HG03039 (cell line): ENCODE data around the gene ASH1L.
"Not testable (repeated sequence)": the region's sequence is repeated elsewhere in the genome, so short reads cannot be mapped to it uniquely, and the experiment has no call there.

Source experiments
- ATAC-seq: cut with Tn5 transposase; IDR thresholded peaks from one replicate; pipeline ENCODE4 v1.9.1; 2021; ENCODE audit warnings: mild to moderate bottlenecking, moderate library complexity; ENCODE audit not compliant: unreplicated experiment

Gene ASH1L

DNA sequence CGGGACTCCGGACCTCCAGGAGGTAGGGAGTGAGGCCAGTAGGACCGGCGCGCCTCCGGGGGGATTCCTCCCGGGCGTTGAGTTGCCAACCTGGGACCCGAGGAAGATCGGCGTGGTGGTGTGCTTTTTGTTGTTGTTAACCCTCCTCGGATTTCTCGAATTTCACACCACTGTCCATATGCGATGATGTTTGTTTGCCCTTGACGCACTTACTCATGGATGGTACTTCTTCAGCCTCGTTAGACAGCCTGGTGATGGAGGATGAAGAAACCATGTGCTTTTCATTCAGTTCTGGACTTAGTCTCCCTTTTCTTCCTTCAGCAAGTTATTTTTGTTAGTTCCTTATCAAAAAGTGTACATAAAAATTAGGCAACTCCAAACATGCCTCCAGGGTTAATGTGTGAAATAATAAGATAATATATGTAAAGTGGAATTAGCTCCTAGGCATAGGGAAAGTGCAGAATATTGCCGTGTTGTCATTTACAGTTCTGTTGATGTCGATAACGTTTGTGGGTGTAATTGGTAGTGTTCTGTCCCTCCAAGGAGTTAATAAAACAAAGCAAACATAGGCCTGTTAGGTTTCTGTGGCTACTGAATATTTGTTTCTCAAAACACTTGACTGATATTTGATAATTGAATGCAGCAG lies 897 bp upstream of the ASH1L start:
- ATAC-seq, result not testable (repeated sequence)

DNA sequence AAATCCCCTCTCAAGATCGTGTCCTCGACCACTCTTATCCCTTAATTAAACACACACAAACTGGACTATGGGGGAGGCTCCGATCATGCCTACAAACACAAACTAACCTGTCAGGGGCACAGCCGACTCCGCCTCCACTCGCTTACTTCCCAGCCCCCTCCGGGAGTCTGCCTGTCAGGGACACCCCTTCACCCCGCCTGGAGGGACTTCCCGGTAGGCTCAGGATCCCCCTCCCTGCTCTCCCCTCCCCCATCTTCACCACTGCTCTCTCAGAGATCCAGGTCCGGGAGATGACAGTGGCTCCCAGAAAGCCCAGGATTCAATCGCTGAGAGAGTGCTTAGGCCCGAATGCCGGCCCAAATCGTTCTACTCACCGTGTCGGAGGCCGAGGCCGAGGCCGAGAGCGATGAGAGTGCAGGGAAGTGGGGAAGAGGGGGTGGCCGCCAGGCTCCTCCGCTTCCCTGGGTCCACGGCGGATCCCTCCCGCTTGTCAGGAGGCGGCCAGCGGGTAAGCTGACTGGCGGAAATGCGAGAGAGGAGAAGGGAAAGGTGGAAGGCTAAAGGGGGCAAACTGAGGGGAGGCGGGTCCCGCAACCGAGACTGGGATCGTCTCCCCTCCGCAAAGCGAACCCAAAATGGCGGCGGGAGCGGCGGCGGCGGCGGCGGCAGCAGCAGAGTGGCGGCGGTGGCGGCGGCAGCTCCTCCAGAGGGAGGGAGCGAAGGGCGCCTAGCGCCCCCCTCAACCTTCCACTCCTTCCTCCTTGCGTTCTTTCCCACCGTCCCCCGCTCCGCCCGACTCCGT lies 623 bp downstream of the ASH1L start:
- ATAC-seq, result not testable (repeated sequence)

DNA sequence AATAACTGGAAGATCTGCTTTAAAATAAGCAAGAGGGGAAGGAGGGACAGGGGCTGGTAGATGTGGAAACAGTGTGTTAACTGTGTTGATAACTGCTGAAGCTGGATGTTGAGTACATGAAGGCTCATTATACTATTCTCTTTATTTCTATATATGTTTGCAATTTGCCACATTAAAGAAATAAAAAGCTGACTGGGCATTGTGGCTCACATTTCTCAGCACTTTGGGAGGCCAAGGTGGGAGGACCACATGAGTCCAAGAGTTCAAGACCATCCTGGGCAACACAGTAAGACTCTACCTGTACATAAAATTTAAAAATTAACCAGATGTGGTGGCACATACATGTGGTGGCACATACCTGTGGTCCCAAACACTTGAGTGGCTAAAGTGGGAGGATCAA lies 6.7 kb downstream of the ASH1L start:
- ATAC-seq, result no peak

DNA sequence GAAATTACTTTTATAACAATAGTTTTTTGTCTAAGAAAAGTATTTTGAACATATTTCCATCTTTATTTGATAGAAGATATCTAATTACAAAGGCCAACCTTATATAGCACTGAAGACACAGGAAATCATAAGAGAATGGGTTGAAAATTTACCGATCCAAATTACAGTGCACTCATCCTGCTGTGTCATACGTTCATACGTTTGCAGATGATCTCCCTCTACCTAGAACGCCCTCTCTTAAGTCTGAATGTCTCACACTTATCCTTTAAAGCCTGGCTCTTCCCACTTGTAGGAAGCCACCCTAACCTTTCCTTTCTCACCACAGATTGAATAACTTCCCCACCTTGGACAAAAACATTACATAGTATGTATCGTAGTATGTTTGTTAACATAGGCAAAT lies 9.3 kb downstream of the ASH1L start:
- no peak for ATAC-seq

DNA sequence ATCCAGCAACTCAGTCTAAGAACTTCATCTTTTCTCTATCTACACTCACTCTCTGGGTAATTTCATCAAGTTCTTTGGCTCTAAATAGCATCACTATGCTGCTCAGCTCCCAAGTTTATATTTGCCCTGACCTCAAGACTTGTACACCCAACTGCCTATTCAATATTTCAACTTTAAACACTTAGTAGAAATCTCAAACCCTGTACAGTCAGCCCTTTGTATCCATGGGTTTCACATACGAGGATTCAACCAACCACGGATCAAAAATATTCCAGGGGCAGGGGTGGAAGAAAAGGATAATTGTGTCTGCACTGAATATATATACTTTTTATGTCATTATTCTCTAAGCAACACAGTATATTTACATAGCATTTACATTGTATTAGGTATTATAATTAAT lies 13.9 kb downstream of the ASH1L start:
- ATAC-seq, result no peak

DNA sequence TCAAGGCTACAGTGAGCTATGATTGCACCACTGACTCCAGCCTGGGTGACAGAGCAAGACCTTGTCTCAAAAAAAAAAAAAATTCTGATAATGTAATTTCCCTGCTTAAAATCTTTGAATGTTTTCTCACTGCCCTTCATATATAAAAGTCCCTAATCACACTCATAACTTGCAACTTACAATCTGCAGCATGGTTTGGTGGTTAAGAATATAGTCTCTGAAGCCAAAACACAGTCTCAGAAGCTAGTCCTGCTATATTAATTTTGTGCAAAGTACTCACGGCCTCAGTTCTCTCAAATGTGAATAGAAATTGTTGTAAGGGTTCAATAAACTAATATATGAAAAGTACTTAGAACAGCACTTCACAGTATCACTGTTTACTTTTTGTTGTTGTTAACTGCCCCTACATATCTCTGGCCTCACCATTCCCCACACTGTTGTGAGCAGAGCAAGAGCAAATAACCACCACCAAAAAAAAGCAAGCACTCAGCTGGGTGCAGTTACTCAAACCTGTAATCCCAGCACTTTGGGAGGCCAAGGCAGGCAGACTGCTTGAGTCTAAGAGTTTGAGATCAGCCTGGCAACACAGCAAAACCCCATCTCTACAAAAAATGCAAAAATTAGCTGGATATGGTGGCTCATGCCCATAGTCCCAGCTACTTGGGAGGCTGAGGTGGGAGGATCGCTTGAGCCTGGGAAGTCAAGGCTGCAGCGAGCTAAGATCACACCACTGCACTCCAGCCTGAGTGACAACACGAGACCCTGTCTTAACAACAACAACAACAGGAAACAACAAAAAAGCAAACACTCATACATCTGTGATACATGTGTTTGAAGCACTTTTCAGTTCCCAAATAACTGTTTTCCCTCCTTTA lies 22.4 kb downstream of the ASH1L start:
- no peak for ATAC-seq

DNA sequence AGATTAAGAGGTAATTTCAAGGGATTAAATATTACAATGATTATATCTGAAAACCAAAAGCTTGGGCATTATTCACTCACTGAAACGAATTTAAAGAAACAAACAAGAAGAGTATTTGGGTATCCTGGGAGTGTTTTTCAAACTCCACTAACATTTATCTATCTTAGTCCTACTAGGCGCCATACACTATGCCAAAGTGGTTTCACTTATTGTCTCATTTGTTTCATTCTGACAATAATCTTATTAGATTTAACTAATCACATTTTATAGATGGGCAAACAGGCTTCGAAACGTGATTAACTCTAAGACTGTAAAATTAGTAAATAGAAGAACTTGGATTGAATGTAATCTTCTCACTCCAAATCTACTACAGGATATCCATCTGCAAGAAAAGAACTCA lies 25.4 kb downstream of the ASH1L start:
- ATAC-seq, result no peak

DNA sequence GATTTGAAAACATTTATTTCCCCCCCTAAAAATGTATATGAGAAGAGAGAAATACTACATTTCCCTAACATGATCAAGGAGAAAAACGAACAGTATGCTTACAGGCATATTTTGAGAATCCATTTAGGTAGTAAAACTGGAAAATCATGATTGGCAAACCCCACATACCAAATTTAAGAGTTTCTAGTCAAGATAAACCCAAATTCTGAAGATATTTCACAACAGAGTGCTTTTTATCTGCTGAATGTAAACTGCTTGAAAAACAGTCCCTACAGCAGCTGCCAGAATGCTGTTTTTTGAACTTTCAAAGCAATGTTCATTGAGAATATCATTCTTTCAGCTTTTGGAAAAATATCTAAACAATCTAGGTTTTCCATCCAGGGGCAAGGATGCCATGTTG lies 31.0 kb downstream of the ASH1L start:
- no peak for ATAC-seq

DNA sequence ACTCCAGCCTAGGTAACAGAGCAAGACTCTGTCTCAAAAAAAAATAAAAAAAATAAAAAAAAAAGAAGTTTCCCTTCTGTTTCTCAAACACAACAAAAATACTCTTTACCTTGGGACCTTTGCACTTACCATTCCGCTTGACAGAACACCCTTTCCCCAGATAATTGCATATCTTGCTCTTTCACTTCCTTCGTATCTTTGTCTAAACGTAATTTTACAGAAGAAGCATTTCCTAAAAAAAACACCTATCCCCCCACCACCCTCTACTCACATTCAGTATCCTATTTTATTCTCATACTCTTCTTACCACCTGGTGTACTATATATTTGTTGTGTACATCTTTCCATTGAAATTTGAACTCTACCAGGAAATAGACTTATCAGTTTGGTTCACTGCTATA lies 32.7 kb downstream of the ASH1L start:
- no peak for ATAC-seq

DNA sequence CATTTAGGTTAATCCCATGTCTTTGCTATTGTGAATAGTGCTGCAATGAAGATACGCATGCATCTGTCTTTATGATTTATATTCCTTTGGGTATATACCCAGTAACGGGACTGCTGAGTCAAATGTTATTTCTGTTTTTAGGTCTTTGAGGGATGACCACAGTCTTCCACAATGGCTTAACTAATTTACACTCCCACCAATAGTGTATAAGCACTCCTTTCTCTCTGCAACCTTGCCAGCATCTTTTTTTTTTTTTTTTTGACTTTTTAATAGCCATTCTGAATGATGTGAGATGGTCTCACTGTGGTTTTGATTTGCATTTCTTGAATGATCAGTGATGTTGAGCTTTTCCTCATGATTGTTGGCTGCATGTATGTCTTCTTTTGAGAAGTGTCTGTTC lies 33.5 kb downstream of the ASH1L start:
- ATAC-seq, result no peak

DNA sequence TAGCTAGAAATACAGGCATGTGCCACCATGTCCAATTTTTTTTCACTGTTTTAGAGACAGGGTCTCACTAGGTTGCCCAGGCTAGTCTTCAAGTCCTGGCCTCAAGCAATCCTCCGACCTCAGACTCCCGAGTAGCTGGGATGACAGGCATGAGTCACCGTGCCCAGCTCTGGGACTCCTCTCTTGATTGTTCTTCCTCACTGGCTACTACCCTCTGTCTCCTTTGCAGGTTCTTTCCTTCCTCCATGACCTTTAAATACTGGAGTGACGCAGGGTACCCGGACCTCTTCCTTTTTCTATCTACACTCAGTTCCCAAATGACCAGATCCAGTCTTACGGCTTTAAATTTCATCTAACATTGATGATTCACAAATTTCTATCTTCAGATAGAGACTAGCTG lies 34.9 kb downstream of the ASH1L start:
- ATAC-seq, result no peak

DNA sequence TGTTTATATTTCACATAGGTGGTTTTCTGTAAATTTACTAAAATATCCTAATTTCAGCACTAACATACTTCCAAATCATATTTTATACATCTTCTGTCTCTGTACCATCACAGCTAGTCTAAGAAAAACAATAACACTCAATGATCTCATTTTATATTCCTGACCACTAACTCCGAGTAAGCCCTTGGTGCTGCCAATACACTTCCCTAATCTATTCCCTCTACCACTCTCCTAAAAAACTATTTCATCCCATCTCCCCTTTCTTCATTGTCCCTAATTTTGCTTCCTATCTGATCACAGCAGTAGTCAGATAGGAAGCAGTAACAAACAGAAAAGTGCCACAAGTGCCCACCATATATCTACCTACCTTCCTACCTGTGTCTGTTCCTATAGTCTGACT lies 36.2 kb downstream of the ASH1L start:
- ATAC-seq, result no peak

DNA sequence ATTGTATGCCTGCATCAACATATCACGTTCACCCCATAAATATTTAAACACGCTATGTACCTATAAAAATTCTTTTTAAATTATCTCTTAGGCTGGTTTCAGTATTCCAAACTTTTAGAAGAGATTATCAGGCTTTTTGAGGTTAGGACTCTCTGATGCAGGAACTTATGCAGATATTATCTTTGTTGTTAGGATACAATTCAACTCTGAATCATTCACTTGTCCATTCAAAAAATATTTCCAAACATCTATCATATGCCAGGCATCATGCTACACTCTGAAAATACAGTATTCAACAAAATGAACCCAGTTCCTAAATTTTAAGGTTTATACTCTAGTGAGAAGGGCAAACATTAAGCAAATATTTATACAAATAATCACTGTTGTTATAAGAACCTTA lies 40.5 kb downstream of the ASH1L start:
- ATAC-seq, result no peak

DNA sequence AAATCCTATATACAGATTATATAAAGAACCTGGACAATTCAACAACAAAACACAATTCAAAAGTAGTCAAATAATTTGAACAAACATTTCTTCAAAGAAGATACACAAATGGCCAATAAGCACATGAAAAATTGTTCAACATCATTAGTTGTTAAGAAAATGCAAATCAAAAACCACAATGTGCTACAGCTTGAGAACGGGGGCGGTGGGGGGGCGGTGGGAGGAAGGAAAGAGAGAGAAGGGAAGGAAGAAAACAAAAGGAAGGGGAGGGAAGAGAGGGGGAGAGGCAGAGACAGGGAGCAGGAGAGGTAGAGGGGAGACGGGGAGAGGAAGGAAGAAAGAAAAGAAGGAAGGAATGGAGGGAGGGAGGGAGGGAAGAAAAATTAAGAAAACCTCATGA lies 44.1 kb downstream of the ASH1L start:
- no peak for ATAC-seq

DNA sequence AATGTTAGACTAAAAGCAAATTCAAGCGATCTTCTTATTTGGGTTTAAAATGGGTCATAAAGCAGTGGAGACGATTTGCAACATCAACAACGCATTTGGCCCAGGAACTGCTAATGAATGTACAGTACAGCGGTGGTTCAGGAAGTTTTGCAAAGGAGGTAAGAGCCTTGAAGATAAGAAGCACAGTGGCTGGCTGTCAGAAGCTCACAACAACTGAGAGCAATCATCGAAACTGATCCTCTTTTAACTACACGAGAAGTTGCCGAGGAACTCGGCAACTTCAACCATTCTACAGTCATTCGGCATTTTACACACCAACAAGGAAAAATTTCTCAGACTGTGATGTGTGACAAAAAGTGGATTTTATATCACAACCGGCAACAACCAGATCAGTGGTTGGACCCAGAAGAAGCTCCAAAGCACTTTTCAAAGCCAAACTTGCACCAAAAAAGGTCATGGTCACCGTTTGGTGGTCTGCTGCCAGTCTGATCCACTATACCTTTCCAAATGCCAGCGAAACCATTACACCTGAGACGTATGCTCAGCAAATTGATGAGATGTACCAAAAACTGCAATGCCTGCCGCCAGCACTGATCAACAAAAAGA lies 47.9 kb downstream of the ASH1L start:
- ATAC-seq, result no peak

DNA sequence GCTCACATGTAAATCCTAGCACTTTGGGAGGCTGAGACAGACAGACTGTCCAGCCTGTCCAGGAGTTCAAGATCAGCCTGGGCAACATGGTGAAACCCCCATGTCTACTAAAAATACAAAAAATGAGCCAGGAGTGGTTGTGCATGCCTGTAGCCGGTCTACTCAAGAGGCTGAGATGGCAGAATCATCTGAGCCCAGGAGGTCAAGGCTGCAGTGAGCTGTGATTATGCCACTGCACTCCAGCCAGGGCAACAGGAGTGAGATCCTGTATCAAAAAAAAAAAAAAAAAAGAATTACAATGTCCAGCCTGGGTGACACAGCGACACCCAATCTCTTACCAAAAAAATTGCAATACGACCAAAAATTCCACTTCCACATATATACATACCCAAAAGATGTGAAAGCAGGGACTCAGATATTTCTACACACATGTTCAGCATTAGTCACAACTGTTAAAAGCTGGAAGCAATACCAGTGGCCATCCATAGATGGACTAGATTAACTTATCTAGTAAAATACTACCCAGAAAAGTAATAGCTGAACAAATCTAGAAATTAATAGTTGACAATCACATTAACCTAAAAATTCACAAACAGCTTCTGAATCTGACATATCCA lies 49.2 kb downstream of the ASH1L start:
- ATAC-seq, result no peak

DNA sequence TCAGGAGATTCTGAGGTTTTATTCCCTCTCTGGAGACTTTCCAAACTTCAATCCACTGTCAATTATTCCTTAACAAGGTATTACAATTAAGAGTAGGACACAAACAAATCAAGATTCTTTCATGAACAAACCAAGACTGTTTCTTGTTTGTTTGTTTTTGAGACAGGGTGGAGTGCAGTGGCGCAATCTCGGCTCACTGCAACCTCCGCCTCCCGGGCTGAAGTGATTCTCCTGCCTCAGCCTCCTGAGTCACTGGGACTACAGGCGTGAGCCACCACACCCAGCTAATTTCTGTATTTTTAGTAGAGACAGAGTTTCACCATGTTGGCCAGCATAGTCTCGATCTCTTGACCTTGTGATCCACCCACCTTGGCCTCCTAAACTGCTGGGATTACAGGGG lies 51.2 kb downstream of the ASH1L start:
- not testable (repeated sequence) for ATAC-seq

DNA sequence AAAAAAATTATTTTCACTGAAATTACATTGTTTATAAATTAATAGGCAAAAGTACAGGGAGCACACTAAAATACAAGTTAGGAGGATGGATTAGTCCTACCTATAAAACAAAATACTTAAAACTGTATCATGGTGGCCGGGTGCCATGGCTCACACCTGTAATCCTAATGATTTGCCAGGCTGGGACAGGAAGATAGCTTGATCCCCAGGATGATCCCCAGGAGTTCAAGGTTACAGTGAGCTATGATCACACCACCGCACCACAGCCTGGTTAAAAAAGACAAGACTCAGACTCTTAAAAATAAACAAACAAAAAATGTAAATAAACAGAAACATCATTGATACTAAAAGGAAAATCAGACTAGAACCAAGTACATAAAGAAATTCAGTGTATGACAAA lies 53.5 kb downstream of the ASH1L start:
- no peak for ATAC-seq

DNA sequence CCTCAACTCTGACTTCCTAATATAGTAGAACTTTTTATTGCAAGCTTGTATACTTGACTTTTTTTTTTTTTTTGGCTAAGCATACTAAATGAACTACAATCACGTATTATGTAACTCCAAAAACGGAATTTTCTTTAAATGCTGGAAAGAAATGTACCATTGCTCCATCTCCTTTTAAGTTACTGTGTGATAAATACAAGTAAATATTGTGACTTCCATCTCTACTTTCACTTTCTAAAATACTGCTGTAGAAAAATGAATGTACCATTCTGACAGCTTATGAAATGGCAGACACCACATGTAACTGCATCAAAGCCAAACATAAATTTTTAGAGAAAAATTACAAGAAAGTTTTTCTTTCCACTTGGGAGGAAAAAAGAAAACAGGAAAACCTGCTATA lies 54.7 kb downstream of the ASH1L start:
- no peak for ATAC-seq

DNA sequence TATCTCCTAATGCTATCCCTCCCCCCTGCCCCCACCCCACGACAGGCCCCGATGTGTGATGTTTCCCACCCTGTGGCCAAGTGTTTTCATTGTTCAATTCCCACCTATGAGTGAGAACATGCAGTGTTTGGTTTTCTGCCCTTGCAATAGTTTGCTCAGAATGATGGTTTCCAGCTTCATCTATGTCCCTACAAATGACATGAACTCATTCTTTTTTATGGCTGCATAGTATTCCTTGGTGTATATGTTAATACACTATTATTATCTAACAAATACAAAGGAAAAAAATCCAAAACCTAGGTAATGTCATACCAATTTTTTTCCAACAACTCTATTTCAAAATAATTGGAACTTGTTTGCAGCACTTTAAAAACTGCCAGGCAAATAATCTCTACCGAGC lies 56.6 kb downstream of the ASH1L start:
- ATAC-seq, result not testable (repeated sequence)

DNA sequence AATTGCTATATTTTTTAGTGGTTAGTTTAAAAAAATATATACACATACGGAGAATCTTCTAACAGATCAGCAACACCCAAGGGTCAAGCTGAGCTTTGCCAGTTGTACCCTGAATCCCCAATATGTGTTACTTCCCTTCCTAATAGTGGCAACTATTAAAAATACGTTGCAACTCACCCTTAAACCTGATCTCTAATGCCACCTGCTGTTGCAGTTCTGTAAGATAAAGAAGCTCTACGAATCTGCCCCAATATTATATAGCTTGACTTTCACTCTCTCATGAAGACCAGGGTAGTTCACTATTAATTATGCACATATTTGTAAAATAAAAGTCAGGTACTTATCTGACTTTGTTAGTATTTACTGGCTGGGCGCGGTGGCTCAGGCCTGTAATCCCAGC lies 58.4 kb downstream of the ASH1L start:
- ATAC-seq, result no peak
